Muscle layer of colon (tissue), 2 donors: ENCODE results near the gene MAP2K5.

ENCODE experiments used
- H3K27ac ChIP-seq: one replicate; pipeline ENCODE4 v1.7.0; 2013; ENCODE audit warnings: low read depth, mild to moderate bottlenecking, low read length, moderate library complexity
- H3K27me3 ChIP-seq, 2 donors: one replicate each; pipeline ENCODE4 v1.7.0; 2013; ENCODE audit warnings: low read length in 2 of 2, mild to moderate bottlenecking in 2 of 2; ENCODE audit not compliant: insufficient read depth in 2 of 2, control insufficient read depth in 1 of 2
- H3K36me3 ChIP-seq: one replicate; pipeline ENCODE4 v1.7.0; 2013; ENCODE audit warnings: mild to moderate bottlenecking, low read length; ENCODE audit not compliant: insufficient read depth
- H3K4me1 ChIP-seq: one replicate; pipeline ENCODE4 v1.7.0; 2013; ENCODE audit warnings: mild to moderate bottlenecking, low read length; ENCODE audit not compliant: insufficient read depth
- H3K4me3 ChIP-seq, 2 donors: one replicate each; pipeline ENCODE4 v1.7.0; 2013; ENCODE audit warnings: low read length in 2 of 2, low read depth in 1 of 2, mild to moderate bottlenecking in 1 of 2, moderate library complexity in 1 of 2
- H3K9ac ChIP-seq: one replicate; pipeline ENCODE4 v1.7.0; 2013; ENCODE audit warnings: low read length
- H3K9me3 ChIP-seq: one replicate; pipeline ENCODE4 v1.7.0; 2013; ENCODE audit warnings: mild to moderate bottlenecking, low read length
- donor health status: abdominal sarcoma.
- donor health status: Adenocarcinoma of cecum.

Gene MAP2K5

GRCh38 chr15:67548862-67549651, 6.6 kb downstream of the MAP2K5 start:
- no peaks in the 10 kb centered on the region for H3K27me3 ChIP-seq
- no peak overlapping the region for H3K4me3 ChIP-seq
- peak overlapping the region; percentile 21 for H3K27ac ChIP-seq
- no peak overlapping the region for H3K9ac ChIP-seq
- peaks cover 25% of the 10 kb centered on the region for H3K4me1 ChIP-seq
- H3K9me3 ChIP-seq, result no peaks in the 10 kb centered on the region
- peaks cover 7% of the 10 kb centered on the region for H3K36me3 ChIP-seq

- Histone ChIP-seq H3K4me1 (peaks cover 20% of the 10 kb centered on the region), H3K9ac (no peak overlapping the region), H3K9me3 (no peaks in the 10 kb centered on the region), H3K27me3 (no peaks in the 10 kb centered on the region), H3K27ac (peak overlapping the region; percentile 21), H3K36me3 (peaks cover 7% of the 10 kb centered on the region), H3K4me3 (no peak overlapping the region)
Observed at GRCh38 chr15:67549736-67550135, 7.2 kb downstream of the MAP2K5 start.

- no peaks in the 10 kb centered on the region for H3K27me3 ChIP-seq
- H3K36me3 ChIP-seq, result peaks cover 7% of the 10 kb centered on the region
- no peaks in the 10 kb centered on the region for H3K9me3 ChIP-seq
- H3K4me3 ChIP-seq, result no peak overlapping the region
- no peak overlapping the region for H3K9ac ChIP-seq
- no peak overlapping the region for H3K27ac ChIP-seq
- peaks cover 20% of the 10 kb centered on the region for H3K4me1 ChIP-seq
Observed at GRCh38 chr15:67550522-67550921, 8.0 kb downstream of the MAP2K5 start.

- Histone ChIP-seq H3K36me3 (peaks cover 7% of the 10 kb centered on the region), H3K27ac (no peak overlapping the region), H3K4me1 (peaks cover 20% of the 10 kb centered on the region), H3K9me3 (no peaks in the 10 kb centered on the region), H3K27me3 (no peaks in the 10 kb centered on the region), H3K9ac (no peak overlapping the region), H3K4me3 (no peak overlapping the region)
Observed at GRCh38 chr15:67551207-67551743, 8.8 kb downstream of the MAP2K5 start.

GRCh38 chr15:67554580-67554979, 12.1 kb downstream of the MAP2K5 start:
- H3K9me3 ChIP-seq, result no peaks in the 10 kb centered on the region
- H3K4me3 ChIP-seq, result no peak overlapping the region
- H3K4me1 ChIP-seq, result peaks cover 5% of the 10 kb centered on the region
- H3K27me3 ChIP-seq, result no peaks in the 10 kb centered on the region
- no peak overlapping the region for H3K27ac ChIP-seq
- H3K36me3 ChIP-seq, result peaks cover 15% of the 10 kb centered on the region
- no peak overlapping the region for H3K9ac ChIP-seq

GRCh38 chr15:67556976-67557570, 14.6 kb downstream of the MAP2K5 start:
- H3K27ac ChIP-seq, result no peak overlapping the region
- no peak overlapping the region for H3K9ac ChIP-seq
- H3K36me3 ChIP-seq, result peaks cover 15% of the 10 kb centered on the region
- no peaks in the 10 kb centered on the region for H3K4me1 ChIP-seq
- H3K4me3 ChIP-seq, result no peak overlapping the region
- H3K27me3 ChIP-seq, result no peaks in the 10 kb centered on the region
- H3K9me3 ChIP-seq, result no peaks in the 10 kb centered on the region

GRCh38 chr15:67558502-67558901, 16.0 kb downstream of the MAP2K5 start:
- no peak overlapping the region for H3K9ac ChIP-seq
- H3K27ac ChIP-seq, result no peak overlapping the region
- H3K4me1 ChIP-seq, result no peaks in the 10 kb centered on the region
- no peak overlapping the region for H3K4me3 ChIP-seq
- H3K36me3 ChIP-seq, result peaks cover 8% of the 10 kb centered on the region
- no peaks in the 10 kb centered on the region for H3K27me3 ChIP-seq
- no peaks in the 10 kb centered on the region for H3K9me3 ChIP-seq

- Histone ChIP-seq H3K36me3 (peaks cover 8% of the 10 kb centered on the region), H3K27ac (no peak overlapping the region), H3K4me1 (no peaks in the 10 kb centered on the region)
Observed at GRCh38 chr15:67559158-67559557, 16.7 kb downstream of the MAP2K5 start.

GRCh38 chr15:67559576-67559975, 17.1 kb downstream of the MAP2K5 start:
- H3K9ac ChIP-seq, result no peak overlapping the region
- H3K4me3 ChIP-seq, result no peak overlapping the region
- H3K4me1 ChIP-seq, result no peaks in the 10 kb centered on the region
- no peak overlapping the region for H3K27ac ChIP-seq
- H3K36me3 ChIP-seq, result peaks cover 8% of the 10 kb centered on the region
- H3K9me3 ChIP-seq, result no peaks in the 10 kb centered on the region
- no peaks in the 10 kb centered on the region for H3K27me3 ChIP-seq

More at GRCh38 chr15:67559158-67559557, 16.7 kb downstream of the MAP2K5 start:
- H3K9me3 ChIP-seq, result no peaks in the 10 kb centered on the region
- H3K27me3 ChIP-seq, result no peaks in the 10 kb centered on the region
- H3K4me3 ChIP-seq, result no peak overlapping the region
- H3K9ac ChIP-seq, result no peak overlapping the region

GRCh38 chr15:67560320-67560719, 17.8 kb downstream of the MAP2K5 start:
- H3K4me1 ChIP-seq, result no peaks in the 10 kb centered on the region
- no peaks in the 10 kb centered on the region for H3K27me3 ChIP-seq
- H3K36me3 ChIP-seq, result peaks cover 8% of the 10 kb centered on the region
- no peak overlapping the region for H3K27ac ChIP-seq
- no peak overlapping the region for H3K9ac ChIP-seq
- H3K9me3 ChIP-seq, result no peaks in the 10 kb centered on the region
- no peak overlapping the region for H3K4me3 ChIP-seq

- Histone ChIP-seq H3K4me3 (no peak overlapping the region), H3K4me1 (no peaks in the 10 kb centered on the region), H3K27ac (no peak overlapping the region), H3K9ac (no peak overlapping the region), H3K36me3 (peaks cover 7% of the 10 kb centered on the region), H3K9me3 (no peaks in the 10 kb centered on the region), H3K27me3 (no peaks in the 10 kb centered on the region)
Observed at GRCh38 chr15:67563092-67563491, 20.6 kb downstream of the MAP2K5 start.
